ENCODE data around the gene CACNA1G.

CACNA1G gene

DNA sequence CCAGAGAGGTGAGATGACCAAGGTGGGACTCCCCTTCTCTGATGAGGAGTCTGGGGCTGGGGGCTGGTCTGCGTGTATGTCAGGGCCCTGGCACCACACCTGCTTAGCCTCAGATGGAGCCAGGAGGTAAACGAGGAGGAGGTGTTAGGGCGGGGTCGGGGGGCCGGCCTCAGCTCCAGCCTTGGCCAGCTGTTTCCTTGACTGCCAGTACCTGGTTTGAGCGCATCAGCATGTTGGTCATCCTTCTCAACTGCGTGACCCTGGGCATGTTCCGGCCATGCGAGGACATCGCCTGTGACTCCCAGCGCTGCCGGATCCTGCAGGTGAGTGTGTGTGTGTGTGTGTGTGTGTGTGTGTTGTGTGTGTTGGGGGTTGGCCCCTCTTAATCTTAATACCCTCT is 8.1 kb downstream of the CACNA1G start:
- Histone ChIP-seq H3K36me3 (ENCODE audit: insufficient read depth, low read length) (no peaks in the 10 kb centered on the region), H2AFZ (ENCODE audit: low read length) (no peak overlapping the region), H3K9me3 (ENCODE audit: low read length) (no peaks in the 10 kb centered on the region), H3K9me2 (ENCODE audit: low read depth, low read length) (no peaks in the 10 kb centered on the region), H3K4me1 (ENCODE audit: insufficient read depth, low read length, severe bottlenecking) (no peaks in the 10 kb centered on the region), H3K4me2 (ENCODE audit: low read length) (no peak overlapping the region), H3F3A (ENCODE audit: insufficient read depth, low read length) (no peaks in the 10 kb centered on the region), H3K4me3 (ENCODE audit: low read depth, low read length, poor library complexity, severe bottlenecking) (no peak overlapping the region), H3K27me3 (ENCODE audit: insufficient read depth, low read length) (peaks cover 3% of the 10 kb centered on the region; the same call in 1 of the 2 replicates), H3K27ac (ENCODE audit: low read depth, low read length, poor library complexity, severe bottlenecking) (no peak overlapping the region), H3K9ac (ENCODE audit: low read length) (no peak overlapping the region), H3K79me2 (ENCODE audit: insufficient read depth, low read length) (no peaks in the 10 kb centered on the region), H4K20me1 (ENCODE audit: insufficient read depth, low read length) (no peaks in the 10 kb centered on the region)
- TF ChIP-seq EZH2 (IDR thresholded peaks at IDR 0.05; ENCODE audit: borderline replicate concordance, low read length) = no peak
- TF ChIP-seq, protein P1, sequence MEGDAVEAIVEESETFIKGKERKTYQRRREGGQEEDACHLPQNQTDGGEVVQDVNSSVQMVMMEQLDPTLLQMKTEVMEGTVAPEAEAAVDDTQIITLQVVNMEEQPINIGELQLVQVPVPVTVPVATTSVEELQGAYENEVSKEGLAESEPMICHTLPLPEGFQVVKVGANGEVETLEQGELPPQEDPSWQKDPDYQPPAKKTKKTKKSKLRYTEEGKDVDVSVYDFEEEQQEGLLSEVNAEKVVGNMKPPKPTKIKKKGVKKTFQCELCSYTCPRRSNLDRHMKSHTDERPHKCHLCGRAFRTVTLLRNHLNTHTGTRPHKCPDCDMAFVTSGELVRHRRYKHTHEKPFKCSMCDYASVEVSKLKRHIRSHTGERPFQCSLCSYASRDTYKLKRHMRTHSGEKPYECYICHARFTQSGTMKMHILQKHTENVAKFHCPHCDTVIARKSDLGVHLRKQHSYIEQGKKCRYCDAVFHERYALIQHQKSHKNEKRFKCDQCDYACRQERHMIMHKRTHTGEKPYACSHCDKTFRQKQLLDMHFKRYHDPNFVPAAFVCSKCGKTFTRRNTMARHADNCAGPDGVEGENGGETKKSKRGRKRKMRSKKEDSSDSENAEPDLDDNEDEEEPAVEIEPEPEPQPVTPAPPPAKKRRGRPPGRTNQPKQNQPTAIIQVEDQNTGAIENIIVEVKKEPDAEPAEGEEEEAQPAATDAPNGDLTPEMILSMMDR (IDR thresholded peaks at IDR 0.05; ENCODE audit: low read length) = no peak

DNA sequence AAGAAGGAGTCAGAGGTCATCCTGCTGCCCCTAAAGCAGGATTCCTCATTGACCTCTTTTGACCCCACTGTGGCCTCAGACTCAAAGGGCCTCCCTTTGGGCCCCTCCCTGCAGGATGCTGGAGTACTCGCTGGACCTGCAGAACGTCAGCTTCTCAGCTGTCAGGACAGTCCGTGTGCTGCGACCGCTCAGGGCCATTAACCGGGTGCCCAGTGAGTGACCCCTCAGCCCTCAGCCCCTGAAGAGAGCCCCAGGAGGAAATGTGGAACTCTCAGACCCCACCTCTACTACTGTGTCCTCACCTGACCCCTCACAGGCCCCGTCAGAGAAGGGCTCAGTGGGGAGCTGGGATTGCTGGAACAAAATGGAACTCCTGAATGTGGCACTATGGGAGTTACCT is 9.1 kb downstream of the CACNA1G start:
- Histone ChIP-seq H3K4me2 (ENCODE audit: low read length) (no peak overlapping the region), H4K20me1 (ENCODE audit: insufficient read depth, low read length) (no peaks in the 10 kb centered on the region), H2AFZ (ENCODE audit: low read length) (no peak overlapping the region), H3K4me3 (ENCODE audit: low read depth, low read length, poor library complexity, severe bottlenecking) (no peak overlapping the region), H3K4me1 (ENCODE audit: insufficient read depth, low read length, severe bottlenecking) (no peaks in the 10 kb centered on the region), H3F3A (ENCODE audit: insufficient read depth, low read length) (no peaks in the 10 kb centered on the region), H3K27ac (ENCODE audit: low read depth, low read length, poor library complexity, severe bottlenecking) (no peak overlapping the region), H3K79me2 (ENCODE audit: insufficient read depth, low read length) (no peaks in the 10 kb centered on the region), H3K9ac (ENCODE audit: low read length) (no peak overlapping the region), H3K9me2 (ENCODE audit: low read depth, low read length) (no peaks in the 10 kb centered on the region), H3K36me3 (ENCODE audit: insufficient read depth, low read length) (no peaks in the 10 kb centered on the region), H3K27me3 (ENCODE audit: insufficient read depth, low read length) (peaks cover 3% of the 10 kb centered on the region; the same call in 1 of the 2 replicates), H3K9me3 (ENCODE audit: low read length) (no peaks in the 10 kb centered on the region)
- no peak for TF ChIP-seq EZH2 (IDR thresholded peaks at IDR 0.05; ENCODE audit: borderline replicate concordance, low read length)
- TF ChIP-seq, protein P1 (IDR thresholded peaks at IDR 0.05; ENCODE audit: low read length) = no peak

GRCh38 chr17:50570032-50570431 is 9.5 kb downstream of the CACNA1G start:
- Histone ChIP-seq H3K4me2 (ENCODE audit: low read length) (no peak overlapping the region), H3K36me3 (ENCODE audit: insufficient read depth, low read length) (no peaks in the 10 kb centered on the region), H3K9me3 (ENCODE audit: low read length) (no peaks in the 10 kb centered on the region), H3K27me3 (ENCODE audit: insufficient read depth, low read length) (peaks cover 3% of the 10 kb centered on the region; the same call in 1 of the 2 replicates), H4K20me1 (ENCODE audit: insufficient read depth, low read length) (no peaks in the 10 kb centered on the region), H3K79me2 (ENCODE audit: insufficient read depth, low read length) (no peaks in the 10 kb centered on the region), H3K9ac (ENCODE audit: low read length) (no peak overlapping the region), H3K4me3 (ENCODE audit: low read depth, low read length, poor library complexity, severe bottlenecking) (no peak overlapping the region), H2AFZ (ENCODE audit: low read length) (no peak overlapping the region), H3F3A (ENCODE audit: insufficient read depth, low read length) (no peaks in the 10 kb centered on the region), H3K9me2 (ENCODE audit: low read depth, low read length) (no peaks in the 10 kb centered on the region), H3K4me1 (ENCODE audit: insufficient read depth, low read length, severe bottlenecking) (no peaks in the 10 kb centered on the region), H3K27ac (ENCODE audit: low read depth, low read length, poor library complexity, severe bottlenecking) (no peak overlapping the region)
- no peak for TF ChIP-seq EZH2 (IDR thresholded peaks at IDR 0.05; ENCODE audit: borderline replicate concordance, low read length)
- TF ChIP-seq, protein P1 (IDR thresholded peaks at IDR 0.05; ENCODE audit: low read length) = no peak
